ENCODE measurements around the gene CDH26. TPM values are rescaled to one million over a fixed set of nuclear protein-coding genes. Genes with fewer than 3 reads are reported as not detected.

The CDH26 gene
- total RNA-seq, 1 experiment from 2014 or later = 1.0 TPM

GRCh38 chr20:59999502-59999901 lies 41.3 kb downstream of the CDH26 start:
- no peak for DNase-seq (ENCODE audit: low spot score)
- Mint-ChIP-seq H3K36me3 (no peaks in the 10 kb centered on the region), H3K4me1 (peaks cover 18% of the 10 kb centered on the region), H3K9me3 (no peaks in the 10 kb centered on the region; the same call in 1 of the 2 replicates), H3K4me3 (no peak overlapping the region), H3K27me3 (ENCODE audit: low read depth) (peaks cover 8% of the 10 kb centered on the region), H3K27ac (no peak overlapping the region)
- TF ChIP-seq KAT7 (CRISPR knock-in tag; IDR thresholded peaks at IDR 0.05; ENCODE audit: borderline replicate concordance) (no peak), MYBL2 (CRISPR knock-in tag; IDR thresholded peaks at IDR 0.05) (no peak), GABPB1 (CRISPR knock-in tag; IDR thresholded peaks at IDR 0.05) (no peak), ZBTB21 (CRISPR knock-in tag; IDR thresholded peaks at IDR 0.05; ENCODE audit: borderline replicate concordance) (no peak), NFE2L1 (CRISPR knock-in tag; IDR thresholded peaks at IDR 0.05) (no peak), ZNF121 (CRISPR knock-in tag; IDR thresholded peaks at IDR 0.05) (no peak), SMAD4 (CRISPR knock-in tag; IDR thresholded peaks at IDR 0.05) (no peak), AFF4 (CRISPR knock-in tag; IDR thresholded peaks at IDR 0.05; ENCODE audit: borderline replicate concordance) (no peak), NR1H2 (CRISPR knock-in tag; IDR thresholded peaks at IDR 0.05) (no peak), ZBTB43 (CRISPR knock-in tag; IDR thresholded peaks at IDR 0.05) (no peak), PREB (CRISPR knock-in tag; IDR thresholded peaks at IDR 0.05; ENCODE audit: borderline replicate concordance) (no peak)
- POLR2A ChIA-PET = no interaction called here
- CTCF ChIA-PET = no interaction called here
- ATAC-seq = no peak

- ChIA-PET POLR2A (no interaction called here), CTCF (no interaction called here)
- peak; percentile 51 for ATAC-seq
- no peak overlapping the region for H3K27ac Mint-ChIP-seq
- H3K9me3 Mint-ChIP-seq = no peaks in the 10 kb centered on the region; the same call in 1 of the 2 replicates
- H3K4me3 Mint-ChIP-seq = no peak overlapping the region
- peaks cover 8% of the 10 kb centered on the region for H3K27me3 Mint-ChIP-seq (ENCODE audit: low read depth)
- H3K36me3 Mint-ChIP-seq = no peaks in the 10 kb centered on the region
- peak; percentile 22; the same call in 1 of the 2 replicates for TF ChIP-seq ZNF121 (CRISPR knock-in tag; IDR thresholded peaks at IDR 0.05)
- TF ChIP-seq USF1 (CRISPR knock-in tag; IDR thresholded peaks at IDR 0.05) = no peak
- no peak for DNase-seq (ENCODE audit: low spot score)
- H3K4me1 Mint-ChIP-seq = peaks cover 9% of the 10 kb centered on the region; the same call in 1 of the 2 replicates
Measured at GRCh38 chr20:60000271-60001042, 42.2 kb downstream of the CDH26 start.

GRCh38 chr20:60001108-60001507 lies 42.9 kb downstream of the CDH26 start:
- peaks cover 8% of the 10 kb centered on the region; the same call in 1 of the 2 replicates for H3K4me1 Mint-ChIP-seq
- POLR2A ChIA-PET = no interaction called here
- no peak for DNase-seq (ENCODE audit: low spot score)
- no peak for ATAC-seq
- H3K9me3 Mint-ChIP-seq = no peaks in the 10 kb centered on the region; the same call in 1 of the 2 replicates
- H3K36me3 Mint-ChIP-seq = no peaks in the 10 kb centered on the region
- TF ChIP-seq ZNF281 (CRISPR knock-in tag; IDR thresholded peaks at IDR 0.05) (no peak), ZNF512 (CRISPR knock-in tag; IDR thresholded peaks at IDR 0.05; ENCODE audit: borderline replicate concordance) (no peak), ZBTB43 (CRISPR knock-in tag; IDR thresholded peaks at IDR 0.05) (no peak), ZBTB21 (CRISPR knock-in tag; IDR thresholded peaks at IDR 0.05; ENCODE audit: borderline replicate concordance) (no peak)
- no peak overlapping the region; the same call in 1 of the 2 replicates for H3K27ac Mint-ChIP-seq
- peaks cover 10% of the 10 kb centered on the region for H3K27me3 Mint-ChIP-seq (ENCODE audit: low read depth)
- CTCF ChIA-PET = no interaction called here
- no peak overlapping the region for H3K4me3 Mint-ChIP-seq

All from WTC11 (cell line).